Astrocyte of the spinal cord (primary cell): ENCODE data around the gene MAN1A1.
A peak's percentile ranks its signal among the peaks of the same experiment; 100 is the strongest.

ENCODE experiments used
- DNase-seq: peaks from one replicate; pipeline ENCODE4 v3.0.0; 2011; ENCODE audit warnings: low read depth, low spot score
- H3K4me3 ChIP-seq: 2 replicates; pipeline ENCODE4 v1.5.1; 2011; ENCODE audit warnings: low read depth, mild to moderate bottlenecking, low read length, moderate library complexity
- in situ Hi-C: cut with HindIII; loops from 2 replicates; pipeline ENCODE4 v1.10.0; 2017; ENCODE audit warnings: low sequenced_read_pairs
- TF ChIP-seq, protein P1 (sequence below): IDR thresholded peaks from 2 replicates; pipeline ENCODE4 v1.5.1; 2012; ENCODE audit warnings: low read depth, mild to moderate bottlenecking, low read length, inconsistent platforms

The MAN1A1 gene

DNA sequence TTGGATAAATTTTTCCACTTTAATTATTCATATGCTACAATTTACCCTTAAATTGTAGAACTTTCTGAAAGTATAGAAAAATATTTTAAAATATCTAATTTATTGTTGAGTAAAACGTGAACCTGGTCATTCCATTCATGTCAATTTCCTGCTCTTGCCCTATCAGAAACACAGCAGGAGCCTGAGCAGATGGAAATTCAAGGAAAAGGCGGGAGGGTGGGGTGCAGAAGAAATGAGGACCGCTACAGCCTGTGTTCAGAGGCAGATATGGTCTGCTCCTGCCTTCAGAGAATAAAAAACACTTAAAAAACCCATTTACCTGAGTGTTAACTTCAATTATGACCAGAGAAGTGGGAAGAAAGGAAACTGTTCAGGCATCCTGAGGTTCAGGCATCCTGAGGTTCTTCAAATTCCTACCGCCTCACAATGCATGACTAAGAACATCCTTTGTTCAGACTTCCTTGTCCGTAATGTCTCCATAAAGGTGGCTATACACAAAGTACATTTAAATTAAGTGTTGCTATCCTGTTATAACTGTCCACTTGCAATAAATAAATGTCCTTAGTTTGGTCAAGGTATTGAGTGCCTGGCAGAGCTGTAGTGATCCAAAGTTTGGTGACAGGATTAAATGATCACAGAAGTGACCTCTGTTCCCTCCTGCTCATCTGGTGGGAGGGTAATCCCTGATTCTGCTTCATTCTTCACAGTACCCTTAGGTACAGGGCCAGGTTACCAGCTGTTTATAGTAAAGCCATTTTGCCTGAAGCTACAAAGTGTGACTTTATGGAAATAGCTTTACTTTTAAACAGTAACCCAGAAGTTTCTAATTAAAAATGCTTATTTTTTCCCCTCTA is 109.1 kb downstream of the MAN1A1 start:
- in situ Hi-C loops, result no loop called here
- no peak overlapping the region for H3K4me3 ChIP-seq
- TF ChIP-seq, protein P1, sequence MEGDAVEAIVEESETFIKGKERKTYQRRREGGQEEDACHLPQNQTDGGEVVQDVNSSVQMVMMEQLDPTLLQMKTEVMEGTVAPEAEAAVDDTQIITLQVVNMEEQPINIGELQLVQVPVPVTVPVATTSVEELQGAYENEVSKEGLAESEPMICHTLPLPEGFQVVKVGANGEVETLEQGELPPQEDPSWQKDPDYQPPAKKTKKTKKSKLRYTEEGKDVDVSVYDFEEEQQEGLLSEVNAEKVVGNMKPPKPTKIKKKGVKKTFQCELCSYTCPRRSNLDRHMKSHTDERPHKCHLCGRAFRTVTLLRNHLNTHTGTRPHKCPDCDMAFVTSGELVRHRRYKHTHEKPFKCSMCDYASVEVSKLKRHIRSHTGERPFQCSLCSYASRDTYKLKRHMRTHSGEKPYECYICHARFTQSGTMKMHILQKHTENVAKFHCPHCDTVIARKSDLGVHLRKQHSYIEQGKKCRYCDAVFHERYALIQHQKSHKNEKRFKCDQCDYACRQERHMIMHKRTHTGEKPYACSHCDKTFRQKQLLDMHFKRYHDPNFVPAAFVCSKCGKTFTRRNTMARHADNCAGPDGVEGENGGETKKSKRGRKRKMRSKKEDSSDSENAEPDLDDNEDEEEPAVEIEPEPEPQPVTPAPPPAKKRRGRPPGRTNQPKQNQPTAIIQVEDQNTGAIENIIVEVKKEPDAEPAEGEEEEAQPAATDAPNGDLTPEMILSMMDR, result no peak
- DNase-seq, result peak; percentile 22

GRCh38 chr6:119237177-119237715 is 112.3 kb downstream of the MAN1A1 start:
- DNase-seq, result no peak
- in situ Hi-C loops, result no loop called here
- TF ChIP-seq, protein P1, result no peak
- no peak overlapping the region for H3K4me3 ChIP-seq

- DNase-seq, result no peak
- in situ Hi-C loops, result no loop called here
- no peak overlapping the region for H3K4me3 ChIP-seq
- TF ChIP-seq, protein P1, result no peak
These were observed 114.6 kb downstream of the MAN1A1 start for GRCh38 chr6:119234941-119235340.

DNA sequence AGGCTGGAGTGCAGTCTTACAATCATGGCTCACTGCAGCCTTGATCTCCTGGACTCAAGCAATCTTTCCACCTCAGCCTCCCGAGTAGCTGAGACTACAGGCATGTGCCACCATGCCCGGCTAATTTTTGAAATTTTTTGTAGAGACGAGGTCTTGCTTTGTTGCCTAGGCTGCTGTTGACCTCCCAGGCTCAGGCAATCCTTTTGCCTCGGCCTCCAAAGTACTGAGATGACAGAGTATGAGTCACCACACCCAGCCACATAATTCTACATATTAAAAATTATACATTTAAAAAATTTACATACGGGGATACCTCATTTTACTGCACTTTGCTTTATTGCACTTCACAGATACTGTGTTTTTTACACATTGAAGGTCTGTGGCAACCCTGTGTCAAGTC is 115.1 kb downstream of the MAN1A1 start:
- no peak overlapping the region for H3K4me3 ChIP-seq
- no peak for DNase-seq
- TF ChIP-seq, protein P1, result no peak
- in situ Hi-C loops, result no loop called here

GRCh38 chr6:119233312-119233984 is 116.1 kb downstream of the MAN1A1 start:
- TF ChIP-seq, protein P1, result no peak
- in situ Hi-C loops, result no loop called here
- no peak overlapping the region for H3K4me3 ChIP-seq
- no peak for DNase-seq

- in situ Hi-C loops, result no loop called here
These were observed 118.2 kb downstream of the MAN1A1 start for GRCh38 chr6:119231394-119231793.

More at GRCh38 chr6:119231394-119231793, 118.2 kb downstream of the MAN1A1 start:
- no peak for DNase-seq
- TF ChIP-seq, protein P1, result no peak
- H3K4me3 ChIP-seq, result no peak overlapping the region
